Activated naive CD4-positive, alpha-beta T cell treated with anti-CD3 and anti-CD28 coated beads, Interleukin-2, amount 50 U/mL, for 16 hours (primary cell): Measurements from ENCODE around the gene TRPM1.

Source experiments
- DNase-seq: peaks from one replicate; pipeline ENCODE4 v3.0.0-alpha.2; 2020

Gene TRPM1

DNA sequence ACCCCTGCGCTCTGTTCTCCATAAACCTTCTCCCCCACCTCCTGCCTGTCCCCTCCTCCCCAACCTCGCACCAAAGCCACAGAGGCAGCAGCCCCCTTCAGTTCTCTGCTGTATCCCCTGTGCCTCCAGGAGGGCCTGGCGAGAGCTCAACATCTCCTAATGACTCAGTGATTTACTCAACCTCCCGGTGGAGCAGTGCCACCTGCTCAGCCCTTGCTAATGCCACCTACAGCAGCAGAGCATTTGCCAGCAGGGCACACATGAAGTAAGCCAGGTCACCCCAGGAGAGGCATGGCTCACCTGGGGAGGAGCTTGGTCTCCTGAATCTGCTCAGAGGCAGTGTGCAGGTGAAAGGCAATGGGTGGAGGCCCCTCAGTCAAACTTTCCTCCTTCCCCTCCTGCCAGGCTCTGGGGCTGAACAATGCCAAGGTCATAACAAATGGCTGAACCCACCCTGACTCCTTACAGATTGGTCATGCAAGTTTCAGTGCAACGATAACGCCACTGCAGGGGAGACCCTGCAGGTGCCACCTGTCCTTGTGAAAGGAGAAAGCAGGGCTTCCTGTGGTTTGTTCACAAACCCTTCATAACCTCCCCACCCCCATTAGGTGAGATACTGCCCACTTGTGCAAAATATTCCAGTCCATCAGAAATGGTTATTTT, 19.8 kb downstream of the TRPM1 start:
- no peak for DNase-seq

DNA sequence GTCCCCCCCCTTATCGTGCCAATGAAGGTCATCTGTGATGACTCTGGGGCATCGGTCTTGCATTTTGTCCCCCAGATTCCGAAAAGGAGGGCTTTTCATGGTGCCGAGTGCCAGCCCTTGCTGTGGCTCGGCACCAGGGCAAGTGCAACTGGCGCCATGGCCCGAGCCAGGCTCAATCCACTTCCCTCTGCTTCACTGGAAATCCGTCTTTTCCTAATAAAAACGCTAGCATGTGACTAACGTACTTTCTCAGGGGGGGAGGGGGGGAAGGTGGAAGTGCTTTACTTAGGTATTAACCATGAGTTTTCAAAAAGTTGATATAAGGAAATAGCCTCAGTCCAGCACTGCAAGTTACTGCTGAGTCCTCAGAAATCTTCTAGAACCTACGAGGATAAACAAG, 20.5 kb downstream of the TRPM1 start:
- no peak for DNase-seq

- DNase-seq: no peak
Observed at GRCh38 chr15:31080591-31081014, 20.9 kb downstream of the TRPM1 start.

DNA sequence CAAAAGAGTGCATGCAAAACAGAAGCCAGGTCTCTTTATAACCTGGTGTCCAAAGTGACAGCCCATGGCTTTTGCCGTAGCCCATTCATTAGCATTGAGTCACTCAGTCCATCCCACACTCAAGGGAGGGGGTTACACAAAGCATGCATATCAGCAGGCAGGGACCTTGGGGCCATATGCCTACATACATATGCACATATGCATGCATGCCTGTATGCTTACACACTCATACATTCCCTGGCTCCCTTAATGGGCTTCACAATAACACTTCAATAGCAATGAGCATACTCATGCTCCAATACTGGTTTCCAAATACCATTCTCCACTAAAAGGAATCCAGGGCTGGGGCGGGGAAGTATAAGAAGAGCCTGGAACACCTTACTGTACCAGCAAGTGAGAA, 22.0 kb downstream of the TRPM1 start:
- no peak for DNase-seq

- DNase-seq: no peak
Observed at GRCh38 chr15:31078471-31078870, 23.1 kb downstream of the TRPM1 start.

DNA sequence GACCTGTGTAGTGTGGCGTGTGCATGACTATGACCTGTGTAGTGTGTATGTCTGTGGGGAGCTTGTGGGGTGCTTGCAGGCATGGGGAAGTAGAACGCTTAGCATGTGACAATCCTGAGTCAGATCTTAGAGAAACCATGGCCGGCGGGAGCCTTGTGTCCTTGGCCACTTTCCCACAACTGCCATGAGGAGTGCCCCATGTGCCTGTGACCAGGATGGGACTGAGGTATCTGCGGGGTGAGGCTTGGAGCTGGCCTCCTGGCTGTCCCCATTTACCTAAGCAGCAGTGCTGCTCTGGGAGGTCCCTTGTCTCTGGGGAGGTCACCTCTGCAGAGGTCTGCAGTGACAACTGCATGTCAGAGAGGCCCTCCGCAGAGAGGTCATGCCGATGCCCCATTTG, 23.6 kb downstream of the TRPM1 start:
- no peak for DNase-seq

GRCh38 chr15:31077181-31077580, 24.3 kb downstream of the TRPM1 start:
- no peak for DNase-seq

GRCh38 chr15:31074321-31074720, 27.2 kb downstream of the TRPM1 start:
- DNase-seq: no peak

DNA sequence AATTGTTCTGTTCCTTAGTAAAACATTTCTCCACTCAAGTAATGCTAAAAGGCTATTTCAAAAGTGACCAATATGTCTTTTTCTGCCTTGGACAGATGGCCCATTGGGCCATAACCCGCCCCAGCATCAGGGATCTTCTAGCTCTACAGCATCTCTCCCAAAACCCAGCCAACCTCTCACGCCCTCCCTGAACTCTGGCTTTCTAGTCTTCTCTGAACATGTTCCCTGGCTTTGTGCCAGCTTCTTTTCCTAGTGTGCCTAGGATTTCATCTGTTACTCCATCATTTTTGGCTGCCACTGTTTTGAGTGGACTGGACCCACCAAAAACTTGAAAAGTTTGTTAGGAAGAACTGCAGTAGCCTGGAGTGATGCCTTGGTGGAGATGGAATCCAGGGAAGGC, 30.7 kb downstream of the TRPM1 start:
- DNase-seq: no peak

GRCh38 chr15:31069360-31070000, 32.0 kb downstream of the TRPM1 start:
- DNase-seq: no peak

DNA sequence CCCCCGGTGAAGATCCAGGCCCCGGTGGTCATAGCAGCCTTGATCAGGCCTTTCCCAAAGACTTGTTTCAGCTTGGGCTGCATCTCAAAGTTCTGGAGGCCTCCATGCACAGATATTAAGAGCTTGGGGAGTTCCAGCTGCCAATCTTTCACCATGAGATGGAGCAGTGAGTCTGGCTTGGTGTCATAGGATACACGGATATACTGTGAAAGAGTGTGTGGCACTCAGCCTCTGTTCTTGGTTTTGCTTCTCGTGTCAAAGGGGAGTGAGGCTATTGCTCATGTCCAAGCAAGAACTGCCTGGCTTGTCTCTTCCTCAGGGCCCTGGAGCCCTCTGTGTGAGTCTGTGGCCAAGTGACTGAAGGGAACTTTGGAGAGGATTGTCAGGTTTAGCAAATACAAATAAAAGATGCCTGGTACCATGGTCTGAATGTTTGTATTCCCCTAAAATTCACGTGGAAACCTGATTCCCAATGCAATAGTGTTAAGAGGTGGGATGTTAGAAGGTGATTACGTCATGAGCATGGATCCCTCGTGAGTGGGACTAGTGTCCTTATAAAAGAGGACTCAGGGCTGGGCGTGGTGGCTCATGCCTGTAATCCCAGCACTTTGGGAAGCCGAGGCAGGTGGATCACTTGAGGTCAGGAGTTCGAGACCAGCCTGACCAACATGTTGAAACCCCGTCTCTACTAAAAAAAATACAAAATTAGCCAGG, 33.5 kb downstream of the TRPM1 start:
- DNase-seq: no peak

- no peak for DNase-seq
Observed at GRCh38 chr15:31065824-31066223, 35.7 kb downstream of the TRPM1 start.

GRCh38 chr15:31062911-31063310, 38.6 kb downstream of the TRPM1 start:
- DNase-seq: no peak

- no peak for DNase-seq
Observed at GRCh38 chr15:31062310-31062847, 39.1 kb downstream of the TRPM1 start.

- DNase-seq: no peak
Observed at GRCh38 chr15:31060429-31061140, 40.9 kb downstream of the TRPM1 start.

DNA sequence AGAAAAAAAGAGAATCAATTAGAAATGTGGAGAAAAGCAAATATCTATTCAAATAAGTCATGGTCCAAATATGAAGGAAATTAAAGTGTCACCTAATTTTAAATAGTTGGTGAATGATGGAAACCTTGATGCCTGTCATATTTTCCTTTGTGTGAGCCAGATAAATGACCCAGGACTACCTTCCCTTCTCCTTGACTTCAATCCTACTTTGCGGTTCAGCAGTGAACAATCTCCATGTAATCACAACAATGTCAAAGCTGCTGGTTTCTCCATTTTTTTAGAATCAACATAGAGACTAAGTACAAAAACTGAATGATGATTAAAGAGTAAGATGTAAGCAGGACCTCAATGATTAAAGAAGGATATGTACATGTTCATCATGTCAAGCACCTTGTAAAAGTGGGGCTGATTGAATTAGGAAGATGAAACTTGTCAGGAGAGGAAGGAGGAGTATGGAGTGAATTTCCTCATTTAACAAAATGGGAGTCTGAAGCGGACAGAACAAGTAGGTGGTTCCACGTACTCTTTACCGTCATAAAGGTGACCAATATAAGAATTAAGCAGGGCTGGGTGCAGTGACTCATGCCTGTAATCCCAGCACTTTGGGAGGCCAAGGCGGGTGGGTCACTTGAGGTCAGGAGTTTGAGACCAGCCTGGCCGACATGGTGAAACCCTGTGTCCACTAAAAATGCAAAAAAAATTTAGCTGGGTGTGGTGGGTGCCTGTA, 43.1 kb downstream of the TRPM1 start:
- DNase-seq: no peak

- no peak for DNase-seq
Observed at GRCh38 chr15:31051496-31052080, 49.9 kb downstream of the TRPM1 start.

- DNase-seq: no peak
Observed at GRCh38 chr15:31050953-31051352, 50.6 kb downstream of the TRPM1 start.

GRCh38 chr15:31049682-31050615, 51.6 kb downstream of the TRPM1 start:
- no peak for DNase-seq

GRCh38 chr15:31049111-31049510, 52.4 kb downstream of the TRPM1 start:
- DNase-seq: no peak

GRCh38 chr15:31047437-31047836, 54.1 kb downstream of the TRPM1 start:
- no peak for DNase-seq
